GM12892 (cell line): ENCODE results near the gene EPB41L4A.

Experiments used
- POLR2A ChIP-seq: IDR thresholded peaks from 2 replicates; pipeline ENCODE4 v1.6.1; 2011; ENCODE audit warnings: low read depth, low read length, control low read depth
- POLR2AphosphoS5 ChIP-seq: IDR thresholded peaks from 2 replicates; pipeline ENCODE4 v1.6.1; 2011; ENCODE audit warnings: low read depth, low read length, control low read depth
- TAF1 ChIP-seq: IDR thresholded peaks from 2 replicates; pipeline ENCODE4 v1.6.1; 2011; ENCODE audit warnings: low read depth, mild to moderate bottlenecking, control low read depth, low read length, borderline replicate concordance

DNA sequence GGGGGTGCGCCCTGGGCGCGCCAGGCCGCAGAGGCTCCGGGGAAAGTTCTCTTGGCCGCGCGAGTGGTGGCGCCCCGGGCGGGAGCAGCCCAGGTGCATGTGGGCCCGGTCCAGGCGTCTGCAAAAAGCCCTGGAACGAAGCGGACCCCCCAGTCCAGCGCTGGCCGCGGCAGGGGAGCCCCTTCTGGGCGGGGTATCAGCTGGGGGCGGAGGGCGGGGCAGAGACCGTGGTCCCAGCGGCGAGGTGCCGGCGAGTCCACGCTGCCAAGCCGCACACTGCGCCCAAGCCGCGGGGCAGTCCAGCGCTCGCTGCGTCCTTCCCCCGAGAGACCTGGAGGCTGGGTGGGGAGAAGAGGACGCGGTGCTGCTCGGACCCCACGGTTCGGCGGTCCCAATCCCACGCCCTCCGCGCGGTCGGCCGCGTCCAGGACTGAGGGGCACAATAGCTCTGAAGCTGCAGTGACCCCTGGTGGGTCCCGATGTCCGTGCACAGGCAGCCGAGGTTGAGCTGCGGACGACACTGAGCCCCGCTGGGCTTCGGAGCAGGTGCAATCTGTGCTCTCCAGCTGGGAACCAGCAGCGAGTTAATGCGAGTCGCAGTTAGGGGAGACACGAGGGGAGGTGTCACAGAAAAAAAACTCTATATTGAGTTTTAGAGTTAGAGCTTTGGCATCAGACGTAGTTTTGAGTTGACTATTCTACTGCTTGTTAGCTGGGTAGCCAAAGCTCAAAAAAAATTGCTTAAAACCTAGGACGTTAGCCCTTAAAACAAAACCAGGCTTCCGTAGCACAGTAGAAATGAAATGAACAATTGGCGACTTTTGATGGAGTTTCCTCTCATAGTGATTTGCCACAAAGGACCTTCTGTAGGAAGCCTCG is 1.1 kb upstream of the EPB41L4A start:
- no peak for TF ChIP-seq POLR2AphosphoS5
- no peak for TF ChIP-seq POLR2A
- no peak for TF ChIP-seq TAF1
